Heart right ventricle (tissue), 16 donors: ENCODE measurements around the gene ZNF496. TPM values are rescaled to one million over a fixed set of nuclear protein-coding genes. Genes with fewer than 3 reads are reported as not detected.
"Not testable (repeated sequence)": the region's sequence is repeated elsewhere in the genome, so short reads cannot be mapped to it uniquely, and the experiment has no call there.

ENCODE experiments used
- ATAC-seq, 8 donors: fragments of 200-7000 bp; cut with Tn5 transposase; one replicate each; pipeline ENCODE4 v1.9.1; 2020; ENCODE audit warnings: mild to moderate bottlenecking in 8 of 8, moderate library complexity in 8 of 8, moderate number of reproducible peaks in 1 of 8
- DNase-seq, 2 donors: peaks; one replicate each; pipeline ENCODE4 v3.0.0-alpha.2; 2020
- H3K27ac ChIP-seq, 10 donors: fragments of 200-600 bp; sonication (generic) in 2 of 10; one replicate each; pipeline versions ENCODE4 v1.5.0 to v1.8.0; 2020 to 2022; ENCODE audit warnings: mild to moderate bottlenecking in 3 of 10
- H3K27me3 ChIP-seq, 7 donors: fragments of 200-600 bp; one replicate each; pipeline ENCODE4 v1.8.0; 2021 to 2022; ENCODE audit warnings: mild to moderate bottlenecking in 2 of 7
- H3K36me3 ChIP-seq, 9 donors: fragments of 200-600 bp; sonication (generic) in 1 of 9; one replicate each; pipeline versions ENCODE4 v1.5.0 to v1.8.0; 2020 to 2022; ENCODE audit warnings: mild to moderate bottlenecking in 2 of 9
- H3K4me1 ChIP-seq, 9 donors: fragments of 200-600 bp; sonication (generic) in 1 of 9; one replicate each; pipeline versions ENCODE4 v1.5.0 to v1.8.0; 2020 to 2022; ENCODE audit warnings: mild to moderate bottlenecking in 4 of 9
- H3K4me3 ChIP-seq, 10 donors: fragments of 200-600 bp; sonication (generic) in 2 of 10; one replicate each; pipeline versions ENCODE4 v1.5.0 to v1.8.0; 2020 to 2022; ENCODE audit warnings: mild to moderate bottlenecking in 7 of 10, moderate library complexity in 2 of 10
- H3K9me3 ChIP-seq, 11 donors: fragments of 200-600 bp in 10 of 11; sonication (generic) in 2 of 11; one replicate each; pipeline versions ENCODE4 v1.5.0 to v1.8.0; 2013 to 2022; ENCODE audit warnings: mild to moderate bottlenecking in 2 of 11, control low read depth in 1 of 11, moderate library complexity in 1 of 11
- CTCF ChIP-seq, 9 donors: fragments of 200-600 bp; sonication (generic) in 2 of 9; IDR thresholded peaks; one replicate each; pipeline versions ENCODE4 v1.5.0 to v1.8.0; 2021 to 2022; ENCODE audit warnings: antibody characterized with exemption in 9 of 9, mild to moderate bottlenecking in 5 of 9, moderate library complexity in 1 of 9
- WGBS, 2 donors: extraction: QIAGEN DNeasy Blood & Tissue Kit; methylation state at CpG; one replicate each; pipeline ENCODE4 v1.1.7; 2013; ENCODE audit warnings: inconsistent platforms in 1 of 2; 5-methylcytosine and 5-hydroxymethylcytosine counted together
- intact Hi-C, 10 donors: fragments of 100-400 bp; cut with DNase I; formaldehyde crosslinking; loops; one replicate each; pipeline versions ENCODE4 v1.11.1 to v1.14.2; 2022
- polyA plus RNA-seq, 2 donors: library from polyadenylated mRNA; stranded (reverse); fragments of 200-250 nt; gene quantifications; one replicate each; pipeline ENCODE4 v1.2.3, GENCODE V29; 2013
- total RNA-seq, 10 donors: library from RNA; stranded (reverse); fragmentation: NEBNext Ultra II Directional in 3 of 10; extraction: Animal tissue kit (Norgen Biotek cat#: 25700) in 3 of 10; gene quantifications; one replicate each; pipeline versions ENCODE4 v1.2.1 to v1.2.4, GENCODE V29; 2021 to 2023
- donor health status: Arrhythmogenic right ventricular cardiomyopathy.
- donor health status: ischemic (EF 13 %, LVEDD 7.1; RV severe dilation, severe dysfunction).
- donor health status: healthy with polysubstance abuse.
- donor health status: DM: no; HTN: yes; CAD: no.
- donor health status: DM: no; HTN: no; CAD: no.
- donor health status: ischemic (EF 25% LVEDD 6.9; RV normal size, moderate dysfunction).
- donor health status: ischemic (EF 25% LVEDD 5.7; RV mildly dilated, moderate dysfunction).
- donor health status: healthy.
- donor health status: DM: yes; HTN: yes; CAD: no.
- donor health status: Ischemic cardiomyopathy.
- donor health status: ischemic (EF 35%, LVEDD 5.7; RV mildly dilated, moderate dysfunction).
- donor health status: nonischemic (EF 11% LVEDD 7.7; RV severe dilation, severe dysfunction).
- donor health status: DM: yes; HTN: yes; CAD: no.
- donor health status: PGD.
- donor health status: ischemic (EF 29% LVEDD 5.4; RV normal size, mild dysfunction).
- donor health status: nonischemic (EF 23%, LVEDD 6.1; RV moderate dilation, normal function).

ZNF496 gene
- total and polyA plus RNA-seq, 12 donors = 6.2 to 18.4 (median 13.8) TPM

- peak in 6 of 8 donors; percentile 16 to 71 (median 37) for ATAC-seq
- Histone ChIP-seq H3K27me3 (peaks cover 0 to 10% (median 0%) of the 10 kb centered on the region in 7 donors), H3K9me3 (no peaks in the 10 kb centered on the region), H3K4me1 (peaks cover 0 to 60% (median 13%) of the 10 kb centered on the region in 9 donors), H3K36me3 (no peaks in the 10 kb centered on the region), H3K27ac (peak overlapping the region in 5 of 10 donors; percentile 35 to 75 (median 48)), H3K4me3 (no peak overlapping the region)
- TF ChIP-seq CTCF (IDR thresholded peaks at IDR 0.05) = no peak
- 51 to 56% methylated on average over 6 of the region's 6 CpGs for WGBS, 2 donors
- intact Hi-C loops = no loop called here
- no peak for DNase-seq
Measured at GRCh38 chr1:247357781-247358211, 26.1 kb upstream of the ZNF496 start.

GRCh38 chr1:247357052-247357780 lies 25.5 kb upstream of the ZNF496 start:
- TF ChIP-seq CTCF (IDR thresholded peaks at IDR 0.05) = no peak
- Histone ChIP-seq H3K36me3 (no peaks in the 10 kb centered on the region), H3K9me3 (no peaks in the 10 kb centered on the region), H3K4me3 (no peak overlapping the region), H3K27me3 (peaks cover 0 to 10% (median 0%) of the 10 kb centered on the region in 7 donors), H3K27ac (peak overlapping the region in 8 of 10 donors; percentile 9 to 75 (median 50)), H3K4me1 (peaks cover 0 to 60% (median 13%) of the 10 kb centered on the region in 9 donors)
- DNase-seq (peak in 1 of 2 donors; percentile 43), ATAC-seq (peak in 6 of 8 donors; percentile 54 to 76 (median 68))
- WGBS, 2 donors = 33 to 34% methylated on average over 7 of the region's 7 CpGs
- intact Hi-C loops = no loop called here

- H3K4me3 ChIP-seq, H3K9me3 ChIP-seq, DNase-seq, intact Hi-C loops, ATAC-seq, H3K36me3 ChIP-seq: not testable (repeated sequence)
- 31 to 50% methylated on average over 1 of the region's 1 CpG for WGBS, 2 donors
- Histone ChIP-seq H3K27ac (peak overlapping the region in 7 of 10 donors; percentile 9 to 75 (median 40)), H3K4me1 (peaks cover 0 to 46% (median 5%) of the 10 kb centered on the region in 9 donors), H3K27me3 (peaks cover 0 to 15% (median 0%) of the 10 kb centered on the region in 7 donors)
Measured at GRCh38 chr1:247355160-247355559, 23.5 kb upstream of the ZNF496 start.

- H3K4me1 ChIP-seq = peaks cover 0 to 35% (median 11%) of the 10 kb centered on the region in 9 donors
- H3K36me3 ChIP-seq = no peaks in the 10 kb centered on the region
- peaks cover 0 to 22% (median 7%) of the 10 kb centered on the region in 7 donors for H3K27me3 ChIP-seq
- no peak for DNase-seq
- no peak for TF ChIP-seq CTCF (IDR thresholded peaks at IDR 0.05)
- H3K4me3 ChIP-seq = no peak overlapping the region
- no peak for ATAC-seq
- intact Hi-C loops = no loop called here
- no peaks in the 10 kb centered on the region for H3K9me3 ChIP-seq
- no peak overlapping the region for H3K27ac ChIP-seq
- WGBS, 2 donors = 98% methylated on average over 3 of the region's 3 CpGs
Measured at GRCh38 chr1:247352175-247352574, 20.5 kb upstream of the ZNF496 start.

- no peak for TF ChIP-seq CTCF (IDR thresholded peaks at IDR 0.05)
- intact Hi-C loops = no loop called here
Measured at GRCh38 chr1:247350587-247350986, 18.9 kb upstream of the ZNF496 start.

More at GRCh38 chr1:247350587-247350986, 18.9 kb upstream of the ZNF496 start:
- no peaks in the 10 kb centered on the region for H3K36me3 ChIP-seq
- DNase-seq (no peak), ATAC-seq (no peak)
- 92 to 96% methylated on average over 1 of the region's 1 CpG for WGBS, 2 donors
- no peaks in the 10 kb centered on the region for H3K9me3 ChIP-seq
- no peak overlapping the region for H3K27ac ChIP-seq
- H3K4me3 ChIP-seq = no peak overlapping the region
- peaks cover 0 to 19% (median 4%) of the 10 kb centered on the region in 9 donors for H3K4me1 ChIP-seq
- peaks cover 0 to 22% (median 7%) of the 10 kb centered on the region in 7 donors for H3K27me3 ChIP-seq
